ENCODE results near the gene SPRY4.

- TF ChIP-seq CTCF (IDR thresholded peaks at IDR 0.05; ENCODE audit: low read depth, low read length) (no peak), POLR2A (IDR thresholded peaks at IDR 0.05; ENCODE audit: extremely low read depth, insufficient read length) (no peak), MAX (IDR thresholded peaks at IDR 0.05; ENCODE audit: low read depth, low read length) (no peak)
Measured at GRCh38 chr5:142316051-142316450, 8.8 kb downstream of the SPRY4 start.
